ENCODE measurements around the gene PLS3. TPM values are rescaled to one million over a fixed set of nuclear protein-coding genes. Genes with fewer than 3 reads are reported as not detected.

PLS3 gene
- total RNA-seq, 1 donor from 2014 or later, result 1.6 TPM

GRCh38 chrX:115690511-115691216 lies 129.7 kb downstream of the PLS3 start:
- intact Hi-C loops (cut with micrococcal nuclease), result loop anchor here (1.0 to 2.0 kb wide), 3 partner anchors 39 to 360 kb away; no protein-coding TSS in a partner anchor

- intact Hi-C loops (cut with micrococcal nuclease), result no loop called here
Measured at GRCh38 chrX:115693476-115693875, 132.5 kb downstream of the PLS3 start.

GRCh38 chrX:115694028-115694427 lies 133.1 kb downstream of the PLS3 start:
- intact Hi-C loops (cut with micrococcal nuclease), result no loop called here

- intact Hi-C loops (cut with micrococcal nuclease), result no loop called here
Measured at GRCh38 chrX:115696039-115696438, 135.1 kb downstream of the PLS3 start.

- intact Hi-C loops (cut with micrococcal nuclease), result no loop called here
Measured at GRCh38 chrX:115696939-115697338, 136.0 kb downstream of the PLS3 start.

GRCh38 chrX:115697806-115698205 lies 136.8 kb downstream of the PLS3 start:
- intact Hi-C loops (cut with micrococcal nuclease), result no loop called here

Measured in T-helper 1 cell treated with Interleukin-12 subunit alpha and Interleukin-12 subunit beta and Interleukin-4 antibody, amounts not matched to agents 30 ng/mL and 1 ng/mL, for 36 hours (primary cell).